CD4-positive, alpha-beta T cell (primary cell): Measurements from ENCODE around the gene ARRDC2. TPM values are rescaled to one million over a fixed set of nuclear protein-coding genes. Genes with fewer than 3 reads are reported as not detected.
A peak's percentile ranks its signal among the peaks of the same experiment; 100 is the strongest.

ENCODE experiments used
- ATAC-seq: fragments of 200-7000 bp; cut with Tn5 transposase; one replicate; pipeline ENCODE4 v1.10.0; 2022; ENCODE audit warnings: mild to moderate bottlenecking; ENCODE audit not compliant: poor library complexity
- CTCF ChIA-PET: fragments of 350-600 bp; sonication (Branson Sonifier 250); formaldehyde crosslinking; loops from one replicate; lab custom pipeline; 2021; ENCODE audit warnings: antibody characterized with exemption, inconsistent platforms; lab: Charles Lee
- POLR2A ChIA-PET: fragments of 350-600 bp; sonication (Branson Sonifier 250); formaldehyde crosslinking; loops from one replicate; lab custom pipeline; 2021; ENCODE audit warnings: antibody characterized with exemption, inconsistent platforms; lab: Charles Lee
- DNase-seq, 14 experiments: peaks; one replicate each; pipeline ENCODE4 v3.0.0-alpha.2; 2013 to 2020; ENCODE audit warnings: mixed read lengths in 2 of 14
- H3K27ac ChIP-seq, 2 donors: one replicate each; pipeline versions ENCODE4 v1.5.1 to v1.7.0; 2013; ENCODE audit warnings: low read length in 2 of 2, low read depth in 1 of 2, mild to moderate bottlenecking in 1 of 2
- H3K27me3 ChIP-seq, 2 experiments: 1 replicate in 1 of 2; 2 replicates in 1 of 2; pipeline versions ENCODE4 v1.6.1 to v1.7.0; 2013; ENCODE audit warnings: low read length in 2 of 2, control low read depth in 1 of 2, mild to moderate bottlenecking in 1 of 2, moderate library complexity in 1 of 2; ENCODE audit not compliant: insufficient read depth in 2 of 2, control insufficient read depth in 1 of 2
- H3K36me3 ChIP-seq: one replicate; pipeline ENCODE4 v1.6.1; 2013; ENCODE audit warnings: low read length, control low read depth; ENCODE audit not compliant: insufficient read depth
- H3K4me1 ChIP-seq: one replicate; pipeline ENCODE4 v1.6.1; 2013; ENCODE audit warnings: low read length, control low read depth; ENCODE audit not compliant: insufficient read depth
- H3K4me3 ChIP-seq: one replicate; pipeline ENCODE4 v1.5.1; 2013; ENCODE audit warnings: mild to moderate bottlenecking, low read length, moderate library complexity
- H3K9me3 ChIP-seq, 2 experiments: 1 replicate in 1 of 2; 2 replicates in 1 of 2; pipeline versions ENCODE4 v1.6.1 to v1.7.0; 2013; ENCODE audit warnings: low read length in 2 of 2, mild to moderate bottlenecking in 2 of 2, control low read depth in 1 of 2, moderate library complexity in 1 of 2; ENCODE audit not compliant: control insufficient read depth in 1 of 2, insufficient read depth in 1 of 2
- H3K27ac Mint-ChIP-seq: one replicate; pipeline ENCODE4 v1.8.0; 2020; ENCODE audit warnings: mixed read lengths
- H3K27me3 Mint-ChIP-seq: one replicate; pipeline ENCODE4 v1.8.0; 2021; ENCODE audit warnings: mixed read lengths
- H3K36me3 Mint-ChIP-seq: one replicate; pipeline ENCODE4 v1.8.0; 2021; ENCODE audit warnings: low read depth, mixed read lengths
- H3K4me1 Mint-ChIP-seq: one replicate; pipeline ENCODE4 v1.8.0; 2021; ENCODE audit warnings: low read depth, mixed read lengths
- H3K4me3 Mint-ChIP-seq: one replicate; pipeline ENCODE4 v1.8.0; 2020; ENCODE audit warnings: mild to moderate bottlenecking, mixed read lengths
- H3K9me3 Mint-ChIP-seq: one replicate; pipeline ENCODE4 v1.8.0; 2020; ENCODE audit warnings: mixed read lengths
- CTCF ChIP-seq: fragments of 200-600 bp; IDR thresholded peaks from one replicate; pipeline ENCODE4 v1.8.0; 2022; ENCODE audit warnings: antibody characterized with exemption, mild to moderate bottlenecking
- intact Hi-C, 2 experiments: fragments of 100-400 bp; cut with DNase I in 1 of 2; cut with micrococcal nuclease in 1 of 2; formaldehyde crosslinking; loops; one replicate each; pipeline versions ENCODE4 v1.15.1 to v1.9.0; 2023 to 2025; cut with DNase I, micrococcal nuclease
- total RNA-seq, 174 experiments: library from RNA in 2 of 174; stranded (reverse) in 2 of 174; gene quantifications; one replicate each; pipeline ENCODE4 v1.2.3 and lab custom pipeline; 2021 to 2026

ARRDC2 gene
- total RNA-seq, 2 experiments from 2014 or later, result 325 to 341 TPM

- peaks cover 56% of the 10 kb centered on the region for H3K36me3 ChIP-seq
- peak overlapping the region; percentile 97 for H3K27ac Mint-ChIP-seq
These were observed 2.2 kb downstream of the ARRDC2 start for GRCh38 chr19:18010149-18010548.

GRCh38 chr19:18013210-18014111, 5.5 kb downstream of the ARRDC2 start:
- Histone ChIP-seq H3K36me3 (peaks cover 55% of the 10 kb centered on the region), H3K27ac (peak overlapping the region; percentile 74 to 78), H3K4me3 (no peak overlapping the region), H3K27me3 (no peaks in the 10 kb centered on the region), H3K4me1 (peaks cover 79% of the 10 kb centered on the region), H3K9me3 (no peaks in the 10 kb centered on the region)
- ATAC-seq, result peak; percentile 22
- Mint-ChIP-seq H3K4me3 (peak overlapping the region; percentile 81), H3K27ac (peak overlapping the region; percentile 97), H3K4me1 (peaks cover 67% of the 10 kb centered on the region), H3K36me3 (peaks cover 65% of the 10 kb centered on the region), H3K27me3 (no peaks in the 10 kb centered on the region), H3K9me3 (no peaks in the 10 kb centered on the region)
- TF ChIP-seq CTCF, result no peak
- DNase-seq, result peak in 4 of 14 experiments; percentile 27 to 60 (median 52)
- ChIA-PET POLR2A (interaction anchor here (0.9 to 2.5 kb wide), 7 partner anchors 10 to 73 kb away, joined by 3 to 31 read pairs (median 6); partner anchors contain the start of gene IL12RB1), CTCF (interaction anchor here (1.2 to 1.3 kb wide), 2 partner anchors 76 to 238 kb away, joined by 3 read pairs; no protein-coding TSS in a partner anchor)
- intact Hi-C loops, result loop anchor here in 1 of 2 experiments (1.0 kb wide), 1 partner anchor 11 kb away; no protein-coding TSS in a partner anchor

More at GRCh38 chr19:18010149-18010548, 2.2 kb downstream of the ARRDC2 start:
- CTCF ChIA-PET, result interaction anchor here (0.6 to 1.5 kb wide), 2 partner anchors 14 to 218 kb away, joined by 3 read pairs; no protein-coding TSS in a partner anchor
- H3K27me3 Mint-ChIP-seq, result peaks cover 5% of the 10 kb centered on the region
- no peaks in the 10 kb centered on the region for H3K27me3 ChIP-seq
- peaks cover 56% of the 10 kb centered on the region for H3K4me1 Mint-ChIP-seq
- intact Hi-C loops, result no loop called here
- no peak overlapping the region for H3K4me3 ChIP-seq
- TF ChIP-seq CTCF, result no peak
- no peaks in the 10 kb centered on the region for H3K9me3 ChIP-seq
- H3K36me3 Mint-ChIP-seq, result peaks cover 79% of the 10 kb centered on the region
- H3K4me1 ChIP-seq, result peaks cover 74% of the 10 kb centered on the region
- ATAC-seq, result no peak
- peak in 1 of 14 experiments; percentile 34 for DNase-seq
- no peak overlapping the region for H3K4me3 Mint-ChIP-seq
- peak overlapping the region in 1 of 2 donors; percentile 10 for H3K27ac ChIP-seq
- H3K9me3 Mint-ChIP-seq, result no peaks in the 10 kb centered on the region
- POLR2A ChIA-PET, result interaction anchor here (0.6 to 3.1 kb wide), 5 partner anchors 9 to 313 kb away, joined by 3 to 14 read pairs (median 6); no protein-coding TSS in a partner anchor

GRCh38 chr19:18014197-18014596, 6.2 kb downstream of the ARRDC2 start:
- no peaks in the 10 kb centered on the region for H3K9me3 Mint-ChIP-seq
- ChIA-PET CTCF (interaction anchor here (1.2 to 1.5 kb wide), 3 partner anchors 13 to 237 kb away, joined by 3 read pairs; no protein-coding TSS in a partner anchor), POLR2A (interaction anchor here (0.6 to 2.5 kb wide), 6 partner anchors 9 to 266 kb away, joined by 3 to 31 read pairs (median 7); partner anchors contain the start of gene IL12RB1)
- Histone ChIP-seq H3K4me1 (peaks cover 74% of the 10 kb centered on the region), H3K9me3 (no peaks in the 10 kb centered on the region), H3K36me3 (peaks cover 47% of the 10 kb centered on the region), H3K4me3 (no peak overlapping the region), H3K27me3 (no peaks in the 10 kb centered on the region), H3K27ac (peak overlapping the region; percentile 74 to 78)
- peak overlapping the region; percentile 81 for H3K4me3 Mint-ChIP-seq
- H3K27ac Mint-ChIP-seq, result peak overlapping the region; percentile 97
- no peaks in the 10 kb centered on the region for H3K27me3 Mint-ChIP-seq
- ATAC-seq (peak; percentile 83), DNase-seq (peak in 13 of 14 experiments; percentile 49 to 84 (median 72))
- intact Hi-C loops, result loop anchor here in 1 of 2 experiments (1.0 kb wide), 1 partner anchor 10 kb away; no protein-coding TSS in a partner anchor
- H3K4me1 Mint-ChIP-seq, result peaks cover 59% of the 10 kb centered on the region
- peaks cover 58% of the 10 kb centered on the region for H3K36me3 Mint-ChIP-seq
- TF ChIP-seq CTCF, result no peak
